ENCODE measurements around the gene MRPL39.

Gene MRPL39

GRCh38 chr21:25558123-25558522 lies 49.2 kb downstream of the MRPL39 start:
- no peak overlapping the region for H3K4me3 ChIP-seq (ENCODE audit: low read depth, low read length)

GRCh38 chr21:25557180-25557579 lies 50.1 kb downstream of the MRPL39 start:
- H3K4me3 ChIP-seq (ENCODE audit: low read depth, low read length): no peak overlapping the region
- TF ChIP-seq CTCF (IDR thresholded peaks at IDR 0.05; ENCODE audit: borderline replicate concordance, insufficient read depth, low read depth, low read length): no peak

More at GRCh38 chr21:25558123-25558522, 49.2 kb downstream of the MRPL39 start:
- no peak for TF ChIP-seq CTCF (IDR thresholded peaks at IDR 0.05; ENCODE audit: borderline replicate concordance, insufficient read depth, low read depth, low read length)

- TF ChIP-seq CTCF (IDR thresholded peaks at IDR 0.05; ENCODE audit: borderline replicate concordance, insufficient read depth, low read depth, low read length): no peak
- H3K4me3 ChIP-seq (ENCODE audit: low read depth, low read length): no peak overlapping the region
Measured at GRCh38 chr21:25556091-25556490, 51.2 kb downstream of the MRPL39 start.

GRCh38 chr21:25555492-25555891 lies 51.8 kb downstream of the MRPL39 start:
- TF ChIP-seq CTCF (IDR thresholded peaks at IDR 0.05; ENCODE audit: borderline replicate concordance, insufficient read depth, low read depth, low read length): no peak
- no peak overlapping the region for H3K4me3 ChIP-seq (ENCODE audit: low read depth, low read length)

- TF ChIP-seq CTCF (IDR thresholded peaks at IDR 0.05; ENCODE audit: borderline replicate concordance, insufficient read depth, low read depth, low read length): no peak
- no peak overlapping the region for H3K4me3 ChIP-seq (ENCODE audit: low read depth, low read length)
Measured at GRCh38 chr21:25552856-25553255, 54.4 kb downstream of the MRPL39 start.

GRCh38 chr21:25551569-25551968 lies 55.7 kb downstream of the MRPL39 start:
- no peak for TF ChIP-seq CTCF (IDR thresholded peaks at IDR 0.05; ENCODE audit: borderline replicate concordance, insufficient read depth, low read depth, low read length)
- H3K4me3 ChIP-seq (ENCODE audit: low read depth, low read length): no peak overlapping the region

- no peak overlapping the region for H3K4me3 ChIP-seq (ENCODE audit: low read depth, low read length)
- TF ChIP-seq CTCF (IDR thresholded peaks at IDR 0.05; ENCODE audit: borderline replicate concordance, insufficient read depth, low read depth, low read length): no peak
Measured at GRCh38 chr21:25550352-25551120, 56.7 kb downstream of the MRPL39 start.

Data from GM12875 (cell line).